ENCODE results near the gene TMEM131.
"Not testable (repeated sequence)": the region's sequence is repeated elsewhere in the genome, so short reads cannot be mapped to it uniquely, and the experiment has no call there.

DNA sequence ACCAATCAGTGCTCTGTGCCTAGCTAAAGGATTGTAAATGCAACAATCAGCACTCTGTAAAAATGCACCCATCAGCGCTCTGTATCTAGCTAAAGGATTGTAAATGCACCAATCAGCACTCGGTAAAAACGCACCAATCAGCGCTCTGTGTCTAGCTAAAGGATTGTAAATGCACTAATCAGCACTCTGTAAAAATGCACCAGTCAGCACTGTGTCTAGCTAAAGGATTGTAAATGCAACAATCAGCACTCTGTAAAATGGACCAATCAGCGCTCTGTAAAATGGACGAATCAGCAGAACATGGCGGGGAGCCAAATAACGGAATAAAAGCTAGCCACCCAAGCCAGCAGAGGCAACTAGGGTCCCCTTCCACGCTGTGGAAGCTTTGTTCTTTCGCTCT is 166.5 kb downstream of the TMEM131 start:
- not testable (repeated sequence) for TF ChIP-seq CTCF (IDR thresholded peaks at IDR 0.05; ENCODE audit: low read depth, low read length); EZH2phosphoT487 (IDR thresholded peaks at IDR 0.05; ENCODE audit: low read depth)

Measured in OCI-LY3 (cell line).